Smooth muscle cell of bladder (primary cell): Measurements from ENCODE around the gene ZNF337. TPM values are rescaled to one million over a fixed set of nuclear protein-coding genes. Genes with fewer than 3 reads are reported as not detected.

Source experiments
- total RNA-seq: library from RNA; depleted of rRNA; stranded (reverse); fragments of >200 nt; gene quantifications from 2 replicates; pipeline ENCODE4 v1.2.3, GENCODE V29; 2014

Gene ZNF337
- 12.7 and 21.4 TPM in 2 replicates for total RNA-seq

DNA sequence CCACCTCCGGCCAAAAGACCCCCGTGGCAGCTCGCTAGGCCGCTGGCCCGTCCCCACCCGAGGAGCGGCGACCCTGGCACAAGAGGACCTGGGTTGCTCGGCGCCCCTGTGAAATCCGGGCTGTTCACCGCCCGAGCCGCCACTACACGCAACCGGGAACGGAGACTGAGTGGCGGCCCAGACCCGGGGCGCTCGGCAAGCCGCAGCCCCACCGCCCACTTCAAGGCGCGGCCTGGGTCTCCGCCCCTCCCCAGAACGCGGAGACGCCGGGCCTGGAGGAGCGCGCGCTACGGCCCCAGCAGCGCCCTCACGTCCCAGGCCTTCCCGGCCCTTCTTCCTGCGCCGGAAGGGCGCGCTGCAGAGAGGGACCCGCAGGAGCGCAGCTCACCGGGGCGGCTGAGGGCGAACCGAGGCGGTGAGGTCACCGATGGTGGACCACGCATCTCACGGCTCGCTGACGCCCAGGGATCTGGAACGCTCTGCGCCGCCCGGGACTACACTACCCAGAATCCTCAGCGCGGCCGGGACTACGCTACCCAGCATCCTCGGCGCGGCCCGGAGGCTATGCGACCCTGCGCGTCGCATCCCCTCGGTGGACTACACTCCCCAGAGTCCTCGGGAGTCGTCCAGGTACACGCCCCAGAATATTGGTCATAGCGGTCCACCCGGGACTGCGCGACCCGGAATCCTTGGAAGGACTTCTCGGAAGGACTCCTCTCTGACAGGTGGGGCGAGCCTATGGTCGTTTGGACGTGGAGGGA, at the start of gene ZNF337:
ZNF337 (minus strand) TSS at position 483 of the 761 bp plus-strand sequence. CDS start 10,436 bp downstream, outside the sequence.

Other genes starting within 250 kb of the ZNF337 start
- 8.2 and 10.3 TPM in 2 replicates for gene NINL, start 111.3 kb downstream of the ZNF337 start, total RNA-seq
- gene NANP, start 72.8 kb downstream of the ZNF337 start, total RNA-seq: 6.3 and 9.3 TPM in 2 replicates